ENCODE measurements around the gene CACUL1.
"Not testable (repeated sequence)": the region's sequence is repeated elsewhere in the genome, so short reads cannot be mapped to it uniquely, and the experiment has no call there.

Gene CACUL1

GRCh38 chr10:118754556-118755423 lies at the start of gene CACUL1:
Gene CACUL1, minus strand, starts transcription at chr10:118754970. Its CDS starts 208 bp downstream, at chr10:118754762.
- peak; percentile 98 for DNase-seq

GRCh38 chr10:118804262-118804773 lies 49.5 kb upstream of the CACUL1 start:
- DNase-seq: no peak

DNA sequence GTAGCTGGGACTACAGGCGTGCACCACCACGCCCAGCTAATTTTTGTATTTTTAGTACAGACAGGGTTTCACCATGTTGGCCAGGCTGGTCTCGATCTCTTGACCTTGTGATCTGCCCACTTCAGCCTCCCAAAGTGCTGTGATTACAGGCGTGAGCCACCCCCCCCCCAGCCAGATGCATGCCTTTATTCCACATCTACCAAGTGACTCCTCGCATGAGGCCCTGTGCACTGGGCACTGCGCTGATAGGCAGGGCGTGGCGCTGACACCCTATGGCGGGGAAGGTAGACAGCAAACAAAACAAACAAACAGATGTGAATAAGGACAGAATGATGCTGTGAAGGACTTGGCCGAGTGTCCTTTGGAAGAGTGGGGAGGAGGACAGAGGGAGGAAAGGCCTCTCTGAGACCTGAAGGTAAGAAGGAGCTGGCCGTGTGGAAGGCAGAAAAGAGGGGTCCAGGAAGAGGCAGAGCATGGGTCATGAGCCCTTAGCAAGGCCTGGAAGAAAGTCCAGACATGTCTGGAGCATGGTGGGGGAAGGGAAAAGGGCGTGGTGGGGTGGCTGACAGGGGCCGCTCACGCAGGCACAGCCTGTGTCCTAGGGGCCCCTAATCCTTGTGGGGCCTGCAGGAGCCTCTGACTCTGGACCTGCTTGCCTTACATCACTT lies 47.5 kb upstream of the CACUL1 start:
- no peak for DNase-seq

DNA sequence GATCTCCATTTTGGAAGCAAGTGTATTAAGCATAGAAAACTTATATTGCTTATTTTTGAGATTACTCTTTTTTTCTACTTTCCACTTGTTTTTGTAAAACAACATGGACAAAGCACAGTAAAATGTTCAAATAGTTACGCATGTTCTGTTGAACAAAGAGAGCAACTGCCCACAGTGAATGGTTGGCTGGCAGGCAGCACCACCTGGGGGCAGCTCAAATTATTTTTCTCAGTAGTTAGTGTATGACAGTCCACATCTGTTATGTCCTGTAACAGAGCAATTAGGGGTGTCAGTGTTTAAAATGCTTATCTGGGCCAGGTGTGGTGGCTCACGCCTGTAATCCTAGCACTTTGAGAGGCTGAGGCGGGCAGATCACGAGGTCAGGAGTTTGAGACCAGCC lies 46.1 kb upstream of the CACUL1 start:
- no peak for DNase-seq

GRCh38 chr10:118799777-118800176 lies 45.0 kb upstream of the CACUL1 start:
- peak; percentile 4 for DNase-seq

GRCh38 chr10:118798231-118798662 lies 43.5 kb upstream of the CACUL1 start:
- no peak for DNase-seq

- DNase-seq: not testable (repeated sequence)
Measured at GRCh38 chr10:118794971-118795370, 40.2 kb upstream of the CACUL1 start.

- no peak for DNase-seq
Measured at GRCh38 chr10:118793545-118793944, 38.8 kb upstream of the CACUL1 start.

DNA sequence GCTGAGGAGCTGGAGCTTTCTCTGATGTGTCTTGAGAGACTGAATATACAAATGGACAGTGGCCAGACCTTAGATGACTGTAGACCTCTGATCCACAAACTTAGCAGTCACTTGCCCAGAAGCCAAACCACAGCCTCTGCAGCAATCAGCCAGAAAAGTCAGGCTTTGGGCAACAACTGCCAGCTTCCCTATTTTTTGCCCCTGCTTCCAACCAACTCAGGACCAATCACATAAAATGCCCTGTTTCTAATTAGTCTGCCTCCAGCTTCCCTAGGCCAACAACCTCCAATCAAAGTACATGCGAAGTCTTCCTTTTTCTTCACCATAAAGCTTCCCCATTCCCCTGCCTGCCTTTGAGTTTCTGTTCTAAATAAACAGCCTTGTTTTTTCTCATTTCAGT lies 37.8 kb upstream of the CACUL1 start:
- no peak for DNase-seq

DNA sequence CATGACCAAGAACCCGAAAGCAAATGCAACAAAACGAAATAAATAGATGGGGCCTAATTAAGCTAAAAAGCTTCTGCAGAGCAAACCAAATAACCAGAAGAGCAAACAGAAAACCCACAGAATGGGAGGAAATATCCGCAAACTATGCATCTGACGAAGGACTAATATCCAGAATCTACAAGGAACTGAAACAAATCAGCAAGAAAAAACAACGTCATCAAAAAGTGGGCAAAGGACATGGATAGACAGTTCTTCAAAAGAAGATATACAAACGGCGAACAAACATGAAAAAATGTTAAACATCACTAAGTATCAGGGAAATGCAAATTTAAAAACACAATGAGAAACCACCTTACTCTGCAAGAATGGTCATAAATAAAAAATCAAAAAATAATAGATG lies 35.3 kb upstream of the CACUL1 start:
- DNase-seq: no peak

DNA sequence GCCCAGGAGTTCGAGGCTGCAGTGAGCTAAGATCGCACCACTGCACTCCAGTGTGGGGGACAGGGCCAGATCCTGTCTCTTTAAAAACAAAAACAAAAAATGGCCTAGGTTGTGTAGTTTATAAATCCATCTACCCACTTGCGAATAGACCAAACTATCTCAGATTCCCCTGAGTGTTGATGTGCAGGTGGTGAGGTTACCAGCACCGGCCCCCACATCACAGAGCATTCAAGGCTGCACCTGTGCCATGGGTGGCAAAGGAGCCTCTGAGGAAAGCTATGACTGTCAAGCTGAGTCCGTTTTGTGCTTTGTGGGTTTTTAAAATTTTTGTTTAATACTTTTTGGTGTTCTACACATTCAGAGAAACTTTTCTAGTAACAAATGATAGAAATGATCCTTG lies 30.8 kb upstream of the CACUL1 start:
- no peak for DNase-seq

DNA sequence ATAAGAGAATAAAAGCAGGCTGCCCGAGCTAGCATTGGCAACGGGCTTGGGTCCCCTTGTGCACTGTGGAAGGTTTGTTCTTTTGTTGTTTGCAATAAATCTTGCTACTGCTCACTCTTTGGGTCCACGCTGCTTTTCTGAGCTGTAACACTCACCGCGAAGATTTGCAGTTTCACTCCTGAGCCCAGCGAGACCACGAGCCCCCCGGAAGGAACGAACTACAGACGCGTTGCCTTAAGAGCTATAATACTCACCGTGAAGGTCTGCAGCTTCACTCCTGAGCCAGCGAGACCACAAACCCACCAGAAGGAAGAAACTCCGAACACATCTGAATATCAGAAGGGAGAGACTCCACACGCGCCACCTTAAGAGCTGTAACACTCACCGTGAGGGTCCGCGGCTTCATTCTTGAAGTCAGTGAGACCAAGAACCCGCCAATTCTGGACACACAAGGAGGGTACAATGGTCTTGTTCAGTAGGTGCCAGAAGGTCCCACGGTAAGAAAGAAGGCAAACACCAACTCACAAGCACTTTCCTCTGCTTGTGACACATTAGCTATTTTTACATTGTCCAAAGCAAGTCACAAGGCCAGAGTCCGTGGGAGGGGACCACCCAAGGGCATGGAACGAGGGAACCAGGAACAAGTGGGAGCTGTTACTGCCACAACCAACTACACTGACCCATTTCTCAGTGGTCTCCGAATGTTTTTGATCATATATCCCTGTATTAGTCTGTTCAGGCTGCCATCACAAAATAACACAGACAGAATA lies 29.2 kb upstream of the CACUL1 start:
- no peak for DNase-seq

GRCh38 chr10:118782916-118783465 lies 28.2 kb upstream of the CACUL1 start:
- DNase-seq: not testable (repeated sequence)

- no peak for DNase-seq
Measured at GRCh38 chr10:118781541-118781940, 26.8 kb upstream of the CACUL1 start.

DNA sequence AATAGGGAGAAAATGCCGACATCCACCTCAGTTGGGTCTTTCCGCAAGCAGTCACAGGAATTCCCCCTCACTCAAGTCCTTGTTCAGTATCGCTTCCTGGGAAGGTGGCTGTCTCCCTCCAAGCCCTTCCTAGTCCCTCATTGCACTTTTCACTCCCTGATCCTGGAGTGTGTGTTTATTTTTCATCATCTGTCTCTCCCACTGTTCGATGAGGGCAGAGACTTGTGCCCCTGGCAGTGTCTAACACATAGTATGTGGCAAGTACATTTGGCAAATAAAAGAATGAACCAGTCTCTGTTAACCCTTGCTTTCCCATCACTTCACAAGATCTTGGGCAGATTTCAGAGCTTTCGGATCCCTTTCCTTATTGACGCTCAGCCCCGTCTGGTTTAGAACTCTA lies 24.0 kb upstream of the CACUL1 start:
- DNase-seq: no peak

DNA sequence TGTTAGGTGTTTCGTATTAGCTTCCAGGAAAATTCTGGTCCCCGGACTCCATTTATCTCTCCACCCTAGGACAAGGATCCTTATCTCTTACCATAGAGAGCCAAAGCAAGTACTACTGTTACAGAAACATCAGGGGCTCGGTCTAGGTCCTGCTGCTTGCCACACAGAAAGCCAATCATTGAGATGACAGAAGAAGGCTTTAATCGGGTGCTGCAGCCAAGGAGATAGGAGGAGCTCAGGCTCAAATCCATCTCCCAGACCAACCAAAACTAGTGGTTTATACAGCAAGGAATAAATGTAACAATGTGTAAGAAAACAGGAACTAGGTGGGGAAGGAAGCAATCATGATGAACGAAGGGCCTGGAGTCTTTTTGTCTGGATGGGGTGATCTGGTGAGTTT lies 22.2 kb upstream of the CACUL1 start:
- DNase-seq: no peak

GRCh38 chr10:118776033-118776432 lies 21.3 kb upstream of the CACUL1 start:
- no peak for DNase-seq

DNA sequence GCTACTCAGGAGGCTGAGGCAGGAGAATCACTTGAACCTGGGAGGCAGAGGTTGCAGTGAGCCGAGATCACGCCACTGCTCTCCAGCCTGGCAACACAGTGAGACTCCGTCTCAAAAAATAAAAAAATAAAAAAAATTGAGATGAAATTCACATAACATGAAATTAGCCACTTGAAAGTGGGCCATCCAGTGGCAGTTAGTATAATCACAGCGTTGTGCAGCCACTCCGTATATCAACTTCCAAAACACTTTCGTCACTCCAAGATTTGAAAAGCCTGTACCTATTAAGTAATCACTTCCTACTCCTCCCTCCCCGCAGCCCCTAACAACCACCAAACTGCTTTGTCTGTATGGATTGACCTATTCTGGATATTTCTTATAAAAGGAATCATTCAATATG lies 20.7 kb upstream of the CACUL1 start:
- no peak for DNase-seq

GRCh38 chr10:118773041-118773440 lies 18.3 kb upstream of the CACUL1 start:
- no peak for DNase-seq

DNA sequence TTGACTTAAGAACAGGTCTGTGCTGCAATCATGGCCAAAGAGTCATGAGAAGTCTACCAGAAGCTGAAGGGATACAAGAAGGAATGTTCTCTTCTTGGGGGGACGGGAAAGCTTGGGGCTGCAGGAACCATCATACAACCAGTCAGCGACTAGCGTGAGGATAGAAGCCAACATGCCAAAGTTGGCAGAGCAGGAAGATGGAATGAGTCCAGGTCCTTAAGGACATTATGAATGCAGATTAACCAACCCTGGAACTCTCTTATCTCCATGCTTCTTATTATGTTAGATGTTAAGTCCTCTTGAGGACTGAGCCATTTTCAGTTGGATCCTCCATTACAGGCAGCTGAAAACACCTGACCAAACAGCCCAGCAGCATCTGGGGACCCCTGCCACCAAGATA lies 17.2 kb upstream of the CACUL1 start:
- no peak for DNase-seq

GRCh38 chr10:118769898-118770600 lies 15.3 kb upstream of the CACUL1 start:
- DNase-seq: no peak

Measured in NCI-H1436 treated with DMSO at 0.1 percent for 48 hours (cell line).